T-helper 17 cell (primary cell): ENCODE measurements around the gene AKT1. TPM values are rescaled to one million over a fixed set of nuclear protein-coding genes. Genes with fewer than 3 reads are reported as not detected.

ENCODE experiments used
- ATAC-seq: fragments of 150-1000 bp; cut with Tn5 transposase; 2 replicates; pipeline ENCODE4 v1.10.0; 2021; ENCODE audit warnings: mild to moderate bottlenecking, moderate library complexity
- DNase-seq, 3 donors: peaks; one replicate each; pipeline versions ENCODE4 v3.0.0 to v3.0.0-alpha.2; 2020 to 2021
- H3K9me3 ChIP-seq: one replicate; pipeline ENCODE4 v1.7.0; 2013; ENCODE audit warnings: low read length, mild to moderate bottlenecking; ENCODE audit not compliant: control insufficient read depth, poor library complexity, severe bottlenecking
- H3K27ac Mint-ChIP-seq: one replicate; pipeline ENCODE4 v1.8.0; 2022; ENCODE audit warnings: mild to moderate bottlenecking, moderate library complexity, mixed read lengths
- H3K27me3 Mint-ChIP-seq: one replicate; pipeline ENCODE4 v1.8.0; 2022; ENCODE audit warnings: mixed read lengths
- H3K36me3 Mint-ChIP-seq: one replicate; pipeline ENCODE4 v1.8.0; 2022; ENCODE audit warnings: low read depth, mixed read lengths
- H3K4me1 Mint-ChIP-seq: one replicate; pipeline ENCODE4 v1.8.0; 2022; ENCODE audit warnings: mild to moderate bottlenecking, mixed read lengths
- H3K4me3 Mint-ChIP-seq: one replicate; pipeline ENCODE4 v1.8.0; 2022; ENCODE audit warnings: mild to moderate bottlenecking, moderate library complexity, mixed read lengths
- total RNA-seq, 4 donors: library from RNA in 2 of 4; stranded (reverse) in 2 of 4; gene quantifications; one replicate each; pipeline ENCODE4 v1.2.3 and lab custom pipeline; 2022 to 2026

Gene AKT1
- total RNA-seq, 2 donors from 2014 or later: 72.4 to 77.2 TPM

- H3K27me3 Mint-ChIP-seq: no peaks in the 10 kb centered on the region
- no peaks in the 10 kb centered on the region for H3K9me3 ChIP-seq
- H3K4me1 Mint-ChIP-seq: peaks cover 2% of the 10 kb centered on the region
- no peak overlapping the region for H3K4me3 Mint-ChIP-seq
- ATAC-seq (no peak), DNase-seq (no peak)
- peaks cover 3% of the 10 kb centered on the region for H3K36me3 Mint-ChIP-seq
- H3K27ac Mint-ChIP-seq: no peak overlapping the region
These were observed 21.8 kb downstream of the AKT1 start for GRCh38 chr14:104773505-104774452.

DNA sequence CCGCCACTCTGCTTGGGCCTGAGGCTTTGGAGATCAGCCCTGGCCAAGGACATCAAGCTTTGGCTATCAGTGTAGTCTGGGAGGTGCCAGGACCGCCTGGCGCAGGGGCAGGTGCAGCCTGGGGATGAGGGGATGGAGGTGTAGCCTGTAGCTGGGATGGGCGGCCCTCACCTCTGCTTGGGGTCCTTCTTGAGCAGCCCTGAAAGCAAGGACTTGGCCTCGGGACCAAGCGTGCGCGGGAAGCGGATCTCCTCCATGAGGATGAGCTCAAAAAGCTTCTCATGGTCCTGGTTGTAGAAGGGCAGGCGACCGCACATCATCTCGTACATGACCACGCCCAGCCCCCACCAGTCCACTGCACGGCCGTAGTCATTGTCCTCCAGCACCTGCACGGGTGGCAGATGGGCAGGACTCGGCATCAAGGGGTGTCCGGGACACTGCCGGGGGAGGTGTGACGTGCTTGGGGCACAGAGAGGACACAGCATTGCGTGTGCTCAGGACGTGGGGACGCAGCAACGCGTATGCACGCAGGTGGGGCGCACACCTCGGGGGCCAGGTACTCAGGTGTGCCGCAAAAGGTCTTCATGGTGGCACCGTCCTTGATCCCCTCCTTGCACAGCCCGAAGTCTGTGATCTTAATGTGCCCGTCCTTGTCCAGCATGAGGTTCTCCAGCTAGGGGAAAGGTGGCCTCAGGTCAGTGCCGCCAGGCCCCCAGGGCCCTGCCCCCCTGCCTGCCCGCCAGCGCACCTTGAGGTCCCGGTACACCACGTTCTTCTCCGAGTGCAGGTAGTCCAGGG lies 22.6 kb downstream of the AKT1 start:
- H3K27ac Mint-ChIP-seq: no peak overlapping the region
- H3K4me1 Mint-ChIP-seq: peaks cover 2% of the 10 kb centered on the region
- H3K36me3 Mint-ChIP-seq: peaks cover 3% of the 10 kb centered on the region
- ATAC-seq (no peak), DNase-seq (no peak)
- H3K9me3 ChIP-seq: no peaks in the 10 kb centered on the region
- no peak overlapping the region for H3K4me3 Mint-ChIP-seq
- H3K27me3 Mint-ChIP-seq: no peaks in the 10 kb centered on the region

DNA sequence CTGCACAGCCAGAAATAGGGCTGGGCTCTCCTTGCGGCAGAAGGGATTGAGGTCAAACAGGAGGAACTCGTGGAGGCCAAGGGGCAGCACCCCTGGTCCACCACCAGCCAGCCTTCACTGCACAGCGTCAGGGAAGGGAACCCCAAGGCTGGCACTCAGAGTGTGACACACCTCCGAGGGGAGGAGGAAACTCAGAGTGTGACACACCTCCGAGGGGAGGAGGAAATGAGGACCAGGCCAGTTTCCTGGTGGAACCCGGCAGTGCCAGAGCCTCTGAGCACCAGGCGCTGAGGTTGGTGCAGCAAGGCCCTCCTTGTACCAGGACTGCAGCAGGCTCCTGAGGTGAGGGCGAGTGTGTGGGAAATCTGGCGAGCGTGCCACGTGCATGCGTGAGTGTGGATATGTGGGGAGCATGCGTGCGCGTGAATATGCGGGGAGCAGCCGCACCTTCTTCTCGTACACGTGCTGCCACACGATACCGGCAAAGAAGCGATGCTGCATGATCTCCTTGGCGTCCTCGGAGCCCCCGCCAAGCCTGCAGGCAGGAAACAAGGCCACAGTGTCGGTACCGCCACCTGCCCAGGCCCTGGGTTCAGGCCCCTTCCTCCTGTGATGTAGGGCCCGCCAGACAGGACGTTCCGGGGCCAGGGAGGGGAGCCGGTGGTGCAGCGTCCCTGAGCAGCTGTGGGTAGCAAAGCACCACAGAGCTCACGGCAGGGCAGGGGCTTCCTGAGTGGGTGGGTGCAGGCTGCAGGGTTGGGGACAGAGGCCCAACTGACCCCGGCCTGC lies 23.4 kb downstream of the AKT1 start:
- peak overlapping the region; percentile 63 for H3K27ac Mint-ChIP-seq
- H3K9me3 ChIP-seq: no peaks in the 10 kb centered on the region
- peak overlapping the region; percentile 7 for H3K4me3 Mint-ChIP-seq
- DNase-seq (no peak), ATAC-seq (no peak)
- H3K27me3 Mint-ChIP-seq: no peaks in the 10 kb centered on the region
- peaks cover 2% of the 10 kb centered on the region for H3K4me1 Mint-ChIP-seq
- H3K36me3 Mint-ChIP-seq: peaks cover 3% of the 10 kb centered on the region

DNA sequence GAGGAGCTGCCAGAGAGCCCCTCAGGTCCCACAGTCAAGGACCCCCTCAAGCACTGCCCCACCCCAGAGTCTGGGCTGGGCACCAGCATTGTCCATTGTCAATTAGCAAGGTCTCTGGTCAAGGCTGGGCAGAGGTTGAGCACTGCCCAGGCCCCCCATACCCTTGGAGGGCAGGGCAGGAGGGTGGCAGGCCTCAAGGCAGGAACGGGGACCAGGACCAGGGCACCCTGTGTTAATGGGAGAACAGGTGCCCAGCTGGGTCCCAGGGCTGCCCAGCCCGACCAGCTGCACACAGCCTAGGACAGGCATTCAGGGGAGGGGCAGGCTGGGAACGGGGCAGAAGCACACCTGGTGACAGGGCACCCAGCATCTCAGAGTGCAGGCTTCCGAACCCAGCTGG lies 24.2 kb downstream of the AKT1 start:
- H3K9me3 ChIP-seq: no peaks in the 10 kb centered on the region

GRCh38 chr14:104770851-104771272 lies 24.7 kb downstream of the AKT1 start:
- DNase-seq (no peak), ATAC-seq (no peak)
- no peaks in the 10 kb centered on the region for H3K9me3 ChIP-seq
- Mint-ChIP-seq H3K36me3 (peaks cover 3% of the 10 kb centered on the region), H3K27ac (no peak overlapping the region), H3K4me1 (no peaks in the 10 kb centered on the region), H3K27me3 (no peaks in the 10 kb centered on the region), H3K4me3 (no peak overlapping the region)

More for the DNA sequence above, 24.2 kb downstream of the AKT1 start:
- DNase-seq (no peak), ATAC-seq (no peak)
- no peaks in the 10 kb centered on the region for H3K4me1 Mint-ChIP-seq
- no peak overlapping the region for H3K4me3 Mint-ChIP-seq
- peaks cover 3% of the 10 kb centered on the region for H3K36me3 Mint-ChIP-seq
- H3K27ac Mint-ChIP-seq: peak overlapping the region; percentile 63
- no peaks in the 10 kb centered on the region for H3K27me3 Mint-ChIP-seq

DNA sequence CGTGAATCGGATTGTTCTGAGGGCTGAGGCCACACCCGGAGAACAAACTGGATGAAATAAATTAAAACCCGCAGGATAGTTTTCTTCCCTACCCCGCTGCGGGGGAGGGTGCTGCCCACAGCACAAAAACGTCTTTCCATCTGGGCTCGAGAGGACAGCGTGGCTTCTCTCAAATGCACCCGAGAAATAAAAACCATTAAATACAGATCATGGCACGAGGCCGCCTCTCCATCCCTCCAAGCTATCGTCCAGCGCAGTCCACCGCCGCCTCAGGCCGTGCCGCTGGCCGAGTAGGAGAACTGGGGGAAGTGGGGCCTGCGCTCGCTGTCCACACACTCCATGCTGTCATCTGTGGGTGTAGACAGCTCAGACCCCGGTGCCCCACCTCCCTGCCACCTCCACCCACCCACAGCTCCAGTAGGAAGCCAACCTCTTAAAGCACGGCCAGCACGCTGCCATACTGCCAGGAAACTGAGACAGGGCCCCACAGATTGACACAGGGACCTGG lies 25.4 kb downstream of the AKT1 start:
- Mint-ChIP-seq H3K27ac (no peak overlapping the region), H3K36me3 (peaks cover 3% of the 10 kb centered on the region), H3K4me3 (no peak overlapping the region), H3K27me3 (no peaks in the 10 kb centered on the region), H3K4me1 (no peaks in the 10 kb centered on the region)
- no peak for DNase-seq
- H3K9me3 ChIP-seq: no peaks in the 10 kb centered on the region
- ATAC-seq: no peak

DNA sequence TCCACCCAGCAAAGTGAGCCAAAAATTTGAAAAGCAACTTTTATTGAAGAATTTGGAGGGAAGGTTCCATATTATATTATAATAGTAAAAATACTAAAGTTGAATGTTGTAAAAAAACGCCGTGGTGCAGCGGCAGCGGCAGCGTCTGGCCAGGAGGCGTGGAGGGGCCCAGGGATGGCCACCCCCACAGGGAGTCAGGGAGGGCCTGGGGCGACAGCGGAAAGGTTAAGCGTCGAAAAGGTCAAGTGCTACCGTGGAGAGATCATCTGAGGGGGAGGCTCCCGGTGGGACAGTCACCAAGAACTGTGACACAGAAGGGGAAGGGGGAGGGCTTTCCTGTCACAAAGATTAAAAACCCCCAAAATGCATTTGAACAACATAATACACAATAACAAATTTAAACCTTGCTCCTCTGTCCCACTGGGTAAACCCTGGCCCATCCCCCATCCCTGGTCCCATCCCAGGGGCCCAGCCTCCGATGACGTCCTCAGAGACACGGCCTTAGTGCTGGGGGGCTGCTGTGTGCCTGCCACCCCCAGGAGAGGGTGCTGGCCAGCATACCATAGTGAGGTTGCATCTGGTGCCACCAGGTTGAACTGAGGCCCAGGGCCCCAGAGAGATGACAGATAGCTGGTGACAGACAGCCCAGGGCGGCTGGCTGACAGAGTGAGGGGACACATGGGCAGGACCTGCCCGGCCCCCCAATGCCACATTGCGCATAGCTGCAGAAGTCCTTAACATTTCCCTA lies 26.1 kb downstream of the AKT1 start:
- DNase-seq: no peak
- no peak overlapping the region for H3K27ac Mint-ChIP-seq
- no peaks in the 10 kb centered on the region for H3K27me3 Mint-ChIP-seq
- H3K4me3 Mint-ChIP-seq: no peak overlapping the region
- H3K9me3 ChIP-seq: no peaks in the 10 kb centered on the region
- no peak for ATAC-seq
- no peaks in the 10 kb centered on the region for H3K4me1 Mint-ChIP-seq
- peaks cover 3% of the 10 kb centered on the region for H3K36me3 Mint-ChIP-seq

GRCh38 chr14:104768437-104769323 lies 26.9 kb downstream of the AKT1 start:
- DNase-seq (peak; percentile 82 to 98 (median 82)), ATAC-seq (peak; percentile 94)
- H3K9me3 ChIP-seq: no peaks in the 10 kb centered on the region
- H3K27me3 Mint-ChIP-seq: no peaks in the 10 kb centered on the region
- H3K36me3 Mint-ChIP-seq: peaks cover 3% of the 10 kb centered on the region
- no peak overlapping the region for H3K4me3 Mint-ChIP-seq
- no peaks in the 10 kb centered on the region for H3K4me1 Mint-ChIP-seq
- peak overlapping the region; percentile 43 for H3K27ac Mint-ChIP-seq

- H3K4me1 Mint-ChIP-seq: no peaks in the 10 kb centered on the region
- H3K27ac Mint-ChIP-seq: no peak overlapping the region
- no peak for ATAC-seq
- H3K27me3 Mint-ChIP-seq: no peaks in the 10 kb centered on the region
- no peak for DNase-seq
- H3K4me3 Mint-ChIP-seq: no peak overlapping the region
- peaks cover 3% of the 10 kb centered on the region for H3K36me3 Mint-ChIP-seq
- H3K9me3 ChIP-seq: no peaks in the 10 kb centered on the region
These were observed 28.0 kb downstream of the AKT1 start for GRCh38 chr14:104767634-104767918.

GRCh38 chr14:104766863-104767633 lies 28.5 kb downstream of the AKT1 start:
- Mint-ChIP-seq H3K4me3 (no peak overlapping the region), H3K27ac (no peak overlapping the region), H3K27me3 (no peaks in the 10 kb centered on the region), H3K4me1 (peaks cover 2% of the 10 kb centered on the region), H3K36me3 (peaks cover 7% of the 10 kb centered on the region)
- no peaks in the 10 kb centered on the region for H3K9me3 ChIP-seq
- ATAC-seq (no peak), DNase-seq (no peak)

- DNase-seq: no peak
These were observed 29.2 kb downstream of the AKT1 start for GRCh38 chr14:104766256-104766862.

More at GRCh38 chr14:104766256-104766862, 29.2 kb downstream of the AKT1 start:
- H3K9me3 ChIP-seq: no peaks in the 10 kb centered on the region
- H3K27me3 Mint-ChIP-seq: no peaks in the 10 kb centered on the region
- H3K27ac Mint-ChIP-seq: no peak overlapping the region
- H3K4me1 Mint-ChIP-seq: peaks cover 3% of the 10 kb centered on the region
- ATAC-seq: no peak
- H3K4me3 Mint-ChIP-seq: no peak overlapping the region
- H3K36me3 Mint-ChIP-seq: peaks cover 4% of the 10 kb centered on the region
